Fibroblast of skin of scalp (primary cell): Measurements from ENCODE around the gene MAN2A2.
"Not testable (repeated sequence)": the region's sequence is repeated elsewhere in the genome, so short reads cannot be mapped to it uniquely, and the experiment has no call there.

ENCODE experiments used
- DNase-seq: peaks from one replicate; pipeline ENCODE4 v3.0.0-alpha.2; 2013

The MAN2A2 gene

GRCh38 chr15:90905306-90906180, 2.4 kb downstream of the MAN2A2 start:
- no peak for DNase-seq

GRCh38 chr15:90906181-90906849, 3.2 kb downstream of the MAN2A2 start:
- DNase-seq, result no peak

GRCh38 chr15:90907051-90907660, 4.1 kb downstream of the MAN2A2 start:
- no peak for DNase-seq

- no peak for DNase-seq
These were observed 4.9 kb downstream of the MAN2A2 start for GRCh38 chr15:90907838-90908507.

GRCh38 chr15:90909449-90909848, 6.3 kb downstream of the MAN2A2 start:
- not testable (repeated sequence) for DNase-seq

- no peak for DNase-seq
These were observed 6.9 kb downstream of the MAN2A2 start for GRCh38 chr15:90909976-90910375.

GRCh38 chr15:90910441-90911301, 7.6 kb downstream of the MAN2A2 start:
- DNase-seq, result no peak

GRCh38 chr15:90911302-90911623, 8.2 kb downstream of the MAN2A2 start:
- DNase-seq, result no peak

GRCh38 chr15:90911906-90912769, 9.0 kb downstream of the MAN2A2 start:
- no peak for DNase-seq

- no peak for DNase-seq
These were observed 9.6 kb downstream of the MAN2A2 start for GRCh38 chr15:90912770-90913075.

GRCh38 chr15:90913398-90913944, 10.4 kb downstream of the MAN2A2 start:
- no peak for DNase-seq

- DNase-seq, result no peak
These were observed 11.4 kb downstream of the MAN2A2 start for GRCh38 chr15:90914305-90915080.

GRCh38 chr15:90915216-90915807, 12.2 kb downstream of the MAN2A2 start:
- DNase-seq, result no peak

- DNase-seq, result no peak
These were observed 12.8 kb downstream of the MAN2A2 start for GRCh38 chr15:90915808-90916440.

- no peak for DNase-seq
These were observed 13.4 kb downstream of the MAN2A2 start for GRCh38 chr15:90916461-90916860.

- no peak for DNase-seq
These were observed 14.5 kb downstream of the MAN2A2 start for GRCh38 chr15:90917569-90917968.

GRCh38 chr15:90918034-90918788, 15.1 kb downstream of the MAN2A2 start:
- DNase-seq, result no peak

- no peak for DNase-seq
These were observed 15.7 kb downstream of the MAN2A2 start for GRCh38 chr15:90918835-90919234.
